HepG2 (cell line): ENCODE data around the gene CHD2. TPM values are rescaled to one million over a fixed set of nuclear protein-coding genes. Genes with fewer than 3 reads are reported as not detected.

ENCODE experiments used
- ATAC-seq: fragments of 200-7000 bp; cut with Tn5 transposase; 3 replicates; pipeline ENCODE4 v1.9.1; 2020; ENCODE audit warnings: mild to moderate bottlenecking, moderate library complexity
- BruUV-seq: library from RNA; stranded (reverse); fragments of 400-500 nt; replicated peaks from 2 replicates; lab custom pipeline; 2021; lab: Mats Ljungman, UMichigan
- CTCF ChIA-PET: fragments of 300-600 bp; formaldehyde crosslinking; extraction: SDS; loops from one replicate; lab custom pipeline; 2021; ENCODE audit warnings: low total read pairs, inconsistent platforms, low intra/inter-chr PET ratio; lab: Yijun Ruan, JAX
- POLR2A ChIA-PET: fragments of 350-600 bp; sonication (Branson Sonifier 250); formaldehyde crosslinking; loops from one replicate; lab custom pipeline; 2020; ENCODE audit warnings: antibody characterized with exemption, inconsistent platforms; lab: Yijun Ruan, JAX
- DNase-seq: peaks from one replicate; pipeline ENCODE4 v3.0.0-alpha.2; 2015; ENCODE audit warnings: low spot score
- FAIRE-seq: peaks from 3 replicates; lab custom pipeline; 2011; peaks lifted over from hg19 to GRCh38; lab: Jason Lieb, UNC
- H2AFZ ChIP-seq: one replicate; pipeline ENCODE4 v1.6.1; 2011; ENCODE audit warnings: low read length, inconsistent platforms
- H3K27ac ChIP-seq: fragments of 300-600 bp; 3 replicates; pipeline ENCODE4 v1.8.0; 2011; ENCODE audit warnings: mixed run types, mild to moderate bottlenecking, mixed read lengths, low read length, inconsistent platforms; ENCODE audit not compliant: insufficient read depth; ENCODE audit errors: extremely low read length
- H3K27me3 ChIP-seq, 2 experiments: fragments of 200-600 bp in 1 of 2; 2 replicates in 1 of 2; 3 replicates in 1 of 2; pipeline versions ENCODE4 v1.6.0 to v1.8.0; 2011; ENCODE audit warnings: low read length in 2 of 2, mild to moderate bottlenecking in 2 of 2, moderate library complexity in 2 of 2, inconsistent platforms in 1 of 2; ENCODE audit not compliant: insufficient read depth in 2 of 2, control insufficient read depth in 1 of 2
- H3K36me3 ChIP-seq, 2 experiments: fragments of 200-600 bp in 1 of 2; replicated peaks in 1 of 2; 2 replicates in 1 of 2; 3 replicates in 1 of 2; pipeline versions ENCODE4 v1.5.1 to v1.8.0; 2011; ENCODE audit warnings: low read length in 2 of 2, inconsistent platforms in 1 of 2; ENCODE audit not compliant: insufficient read depth in 2 of 2, control insufficient read depth in 1 of 2
- H3K4me1 ChIP-seq: 2 replicates; pipeline ENCODE4 v1.5.1; 2012; ENCODE audit warnings: low read length, inconsistent platforms; ENCODE audit not compliant: insufficient read depth
- H3K4me2 ChIP-seq: 2 replicates; pipeline ENCODE4 v1.6.0; 2011; ENCODE audit warnings: low read depth, low read length, inconsistent platforms
- H3K4me3 ChIP-seq, 3 experiments: fragments of 200-600 bp in 1 of 3; sonication (generic), shearing (Covaris generic) in 1 of 3; replicated peaks in 1 of 3; 2 replicates each; pipeline ENCODE4 v1.5.1; 2011 to 2016; ENCODE audit warnings: low read length in 3 of 3, inconsistent platforms in 2 of 3, low read depth in 2 of 3, mild to moderate bottlenecking in 2 of 3, control low read depth in 1 of 3, mixed read lengths in 1 of 3; ENCODE audit not compliant: insufficient read depth in 1 of 3
- H3K79me2 ChIP-seq: one replicate; pipeline ENCODE4 v1.6.1; 2011; ENCODE audit warnings: low read length, inconsistent platforms; ENCODE audit not compliant: insufficient read depth
- H3K9ac ChIP-seq: 2 replicates; pipeline ENCODE4 v1.6.0; 2011; ENCODE audit warnings: mild to moderate bottlenecking, low read depth, low read length, inconsistent platforms; ENCODE audit not compliant: insufficient read depth
- H3K9me3 ChIP-seq: 2 replicates; pipeline ENCODE4 v1.5.1; 2012; ENCODE audit warnings: mild to moderate bottlenecking, low read length
- H4K20me1 ChIP-seq: 2 replicates; pipeline ENCODE4 v1.6.0; 2011; ENCODE audit warnings: inconsistent platforms, mild to moderate bottlenecking, low read length, moderate library complexity; ENCODE audit not compliant: insufficient read depth
- AGO2 ChIP-seq: fragments of 200-400 bp; formaldehyde crosslinking; optimal IDR thresholded peaks from 2 replicates; pipeline ENCODE3; 2017; ENCODE audit warnings: mild to moderate bottlenecking, low read depth, low read length, moderate library complexity
- ARID3A ChIP-seq: IDR thresholded peaks from 2 replicates; pipeline ENCODE4 v1.6.1; 2012; ENCODE audit warnings: low read depth, low read length, improper control_type of control experiment
- CEBPB ChIP-seq: IDR thresholded peaks from 2 replicates; pipeline ENCODE4 v1.6.1; 2011; ENCODE audit warnings: low read depth, low read length, improper control_type of control experiment, borderline replicate concordance
- GPN1 ChIP-seq: sonication (generic); formaldehyde crosslinking; IDR thresholded peaks from 2 replicates; pipeline ENCODE4 v1.5.1; 2020; ENCODE audit warnings: missing genetic modification reagents, borderline replicate concordance
- MIXL1 ChIP-seq: IDR thresholded peaks from 2 replicates; pipeline ENCODE4 v1.6.1; 2016
- NPAS2 ChIP-seq: sonication (generic); formaldehyde crosslinking; IDR thresholded peaks from 2 replicates; pipeline ENCODE4 v1.8.0; 2022; ENCODE audit warnings: mild to moderate bottlenecking, missing genetic modification reagents, borderline replicate concordance
- POLR2A ChIP-seq, 2 experiments: IDR thresholded peaks; 2 replicates each; pipeline ENCODE4 v1.6.1; 2011; ENCODE audit warnings: low read depth in 2 of 2, low read length in 2 of 2, mild to moderate bottlenecking in 1 of 2, moderate library complexity in 1 of 2; ENCODE audit not compliant: insufficient read depth in 1 of 2
- POLR2AphosphoS2 ChIP-seq: IDR thresholded peaks from 2 replicates; pipeline ENCODE4 v1.6.1; 2011; ENCODE audit warnings: low read depth, low read length, improper control_type of control experiment
- RBM22 ChIP-seq: fragments of 200-400 bp; formaldehyde crosslinking; optimal IDR thresholded peaks from 2 replicates; pipeline ENCODE3; 2017; ENCODE audit warnings: mild to moderate bottlenecking, low read length, moderate library complexity
- WGBS: methylation state at CpG from one replicate; pipeline ENCODE4 v1.1.6; 2017; ENCODE audit warnings: low lambda C conversion rate; 5-methylcytosine and 5-hydroxymethylcytosine counted together
- in situ Hi-C: cut with HindIII; loops from 2 replicates; pipeline ENCODE4 v1.10.0; 2017; ENCODE audit warnings: low pct_unique_long_range_greater_than_20kb; ENCODE audit not compliant: extremely low pct_ligation_motif_present
- intact Hi-C: fragments of 100-400 bp; cut with micrococcal nuclease; formaldehyde crosslinking; loops from one replicate; pipeline ENCODE4 v1.10.0; 2022; ENCODE audit not compliant: unreplicated experiment
- polyA plus RNA-seq, 8 experiments: library from polyadenylated mRNA; depleted of rRNA in 3 of 8; stranded (reverse) in 7 of 8; unstranded in 1 of 8; fragments of >200 nt; fragmentation: Illumina TruSeq in 4 of 8; extraction: Trizol in 4 of 8; gene quantifications; 2 replicates each; pipeline versions ENCODE4 v1.2.1 to v1.2.3, GENCODE V29; 2011 to 2016; ENCODE audit warnings: low read depth in 4 of 8, missing spikeins in 1 of 8, mixed read lengths in 1 of 8; ENCODE audit not compliant: insufficient read depth in 1 of 8
- total RNA-seq, 5 experiments: library from RNA; depleted of rRNA; stranded (reverse); fragments of >200 nt; fragmentation: Illumina TruSeq; extraction: Trizol; gene quantifications; 2 replicates each; pipeline ENCODE4 v1.2.3, GENCODE V29; 2016; ENCODE audit warnings: low read depth in 1 of 5
- TF ChIP-seq, protein P1 (sequence below): sonication (generic); formaldehyde crosslinking; IDR thresholded peaks from 2 replicates; pipeline ENCODE4 v1.5.1; 2020; ENCODE audit warnings: mild to moderate bottlenecking, missing genetic modification reagents, moderate library complexity
- TF ChIP-seq, protein P2 (sequence below), 2 experiments: fragments of 450-650 bp in 1 of 2; sonication (generic) in 1 of 2; formaldehyde crosslinking; IDR thresholded peaks; 2 replicates each; pipeline versions ENCODE4 v1.5.0 to v1.8.0; 2020 to 2022; ENCODE audit warnings: mild to moderate bottlenecking in 1 of 2, missing genetic modification reagents in 1 of 2

Gene CHD2
- total and polyA plus RNA-seq, 2 of the 13 experiments (the other 11 are each of a cell fraction or from before 2014, with no cell fraction given), result 54.0 to 54.1 TPM

DNA sequence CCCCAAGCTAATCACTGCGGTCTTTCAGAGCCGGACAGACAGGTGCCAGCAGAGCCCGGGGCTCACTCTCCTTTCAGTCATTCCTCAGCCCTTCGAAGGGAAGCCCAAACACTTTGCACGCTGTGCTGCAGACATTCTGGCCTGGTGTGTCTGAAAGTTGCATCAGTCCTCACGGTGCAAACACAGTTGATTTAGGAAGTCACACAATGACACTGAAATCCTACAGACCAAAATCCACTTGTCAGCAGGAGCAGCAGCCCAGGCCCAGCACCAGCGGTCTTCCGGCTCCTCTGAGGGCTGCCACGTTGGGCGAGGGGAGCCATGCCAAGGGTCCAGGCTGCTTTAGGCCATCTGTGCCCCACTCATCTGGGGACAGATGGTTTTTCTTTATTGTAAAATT lies 127.3 kb downstream of the CHD2 start:
- no peak overlapping the region for H2AFZ ChIP-seq
- peaks cover 22 to 45% of the 10 kb centered on the region in 2 experiments; a peak in 4 of 5 replicates for H3K36me3 ChIP-seq
- H3K9ac ChIP-seq, result no peak overlapping the region
- POLR2A ChIA-PET, result no interaction called here
- H3K4me2 ChIP-seq, result no peak overlapping the region
- FAIRE-seq, result no peak
- intact Hi-C loops, result no loop called here
- CTCF ChIA-PET, result no interaction called here
- 96% methylated on average over 8 of the region's 10 CpGs for WGBS
- H3K4me3 ChIP-seq, result no peak overlapping the region
- no TSS peak for BruUV-seq
- TF ChIP-seq CEBPB (peak; percentile 20; the same call in 1 of the 2 replicates), MIXL1 (CRISPR knock-in tag) (no peak), POLR2AphosphoS2 (peak; percentile 68; the same call in 1 of the 2 replicates), NPAS2 (CRISPR knock-in tag) (no peak), AGO2 (peak; percentile 53), ARID3A (no peak), POLR2A (IDR thresholded peaks at IDR 0.05; ENCODE audit: insufficient read depth in 1 of 2, low read depth in 2 of 2, low read length in 2 of 2) (0 out of 4 replicates have a peak, but pooled peaks of 1 of the 2 experiments have one; percentile 36), RBM22 (peak; percentile 97), GPN1 (CRISPR knock-in tag) (no peak)
- TF ChIP-seq, protein P1, sequence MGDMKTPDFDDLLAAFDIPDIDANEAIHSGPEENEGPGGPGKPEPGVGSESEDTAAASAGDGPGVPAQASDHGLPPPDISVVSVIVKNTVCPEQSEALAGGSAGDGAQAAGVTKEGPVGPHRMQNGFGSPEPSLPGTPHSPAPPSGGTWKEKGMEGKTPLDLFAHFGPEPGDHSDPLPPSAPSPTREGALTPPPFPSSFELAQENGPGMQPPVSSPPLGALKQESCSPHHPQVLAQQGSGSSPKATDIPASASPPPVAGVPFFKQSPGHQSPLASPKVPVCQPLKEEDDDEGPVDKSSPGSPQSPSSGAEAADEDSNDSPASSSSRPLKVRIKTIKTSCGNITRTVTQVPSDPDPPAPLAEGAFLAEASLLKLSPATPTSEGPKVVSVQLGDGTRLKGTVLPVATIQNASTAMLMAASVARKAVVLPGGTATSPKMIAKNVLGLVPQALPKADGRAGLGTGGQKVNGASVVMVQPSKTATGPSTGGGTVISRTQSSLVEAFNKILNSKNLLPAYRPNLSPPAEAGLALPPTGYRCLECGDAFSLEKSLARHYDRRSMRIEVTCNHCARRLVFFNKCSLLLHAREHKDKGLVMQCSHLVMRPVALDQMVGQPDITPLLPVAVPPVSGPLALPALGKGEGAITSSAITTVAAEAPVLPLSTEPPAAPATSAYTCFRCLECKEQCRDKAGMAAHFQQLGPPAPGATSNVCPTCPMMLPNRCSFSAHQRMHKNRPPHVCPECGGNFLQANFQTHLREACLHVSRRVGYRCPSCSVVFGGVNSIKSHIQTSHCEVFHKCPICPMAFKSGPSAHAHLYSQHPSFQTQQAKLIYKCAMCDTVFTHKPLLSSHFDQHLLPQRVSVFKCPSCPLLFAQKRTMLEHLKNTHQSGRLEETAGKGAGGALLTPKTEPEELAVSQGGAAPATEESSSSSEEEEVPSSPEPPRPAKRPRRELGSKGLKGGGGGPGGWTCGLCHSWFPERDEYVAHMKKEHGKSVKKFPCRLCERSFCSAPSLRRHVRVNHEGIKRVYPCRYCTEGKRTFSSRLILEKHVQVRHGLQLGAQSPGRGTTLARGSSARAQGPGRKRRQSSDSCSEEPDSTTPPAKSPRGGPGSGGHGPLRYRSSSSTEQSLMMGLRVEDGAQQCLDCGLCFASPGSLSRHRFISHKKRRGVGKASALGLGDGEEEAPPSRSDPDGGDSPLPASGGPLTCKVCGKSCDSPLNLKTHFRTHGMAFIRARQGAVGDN, result no peak
- TF ChIP-seq, protein P2, sequence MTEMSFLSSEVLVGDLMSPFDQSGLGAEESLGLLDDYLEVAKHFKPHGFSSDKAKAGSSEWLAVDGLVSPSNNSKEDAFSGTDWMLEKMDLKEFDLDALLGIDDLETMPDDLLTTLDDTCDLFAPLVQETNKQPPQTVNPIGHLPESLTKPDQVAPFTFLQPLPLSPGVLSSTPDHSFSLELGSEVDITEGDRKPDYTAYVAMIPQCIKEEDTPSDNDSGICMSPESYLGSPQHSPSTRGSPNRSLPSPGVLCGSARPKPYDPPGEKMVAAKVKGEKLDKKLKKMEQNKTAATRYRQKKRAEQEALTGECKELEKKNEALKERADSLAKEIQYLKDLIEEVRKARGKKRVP (CRISPR knock-in tag; IDR thresholded peaks at IDR 0.05), result peak in 1 of 2 experiments; percentile 80; a peak in 2 of 4 replicates
- peaks cover under 1% of the 10 kb centered on the region for H3K79me2 ChIP-seq
- in situ Hi-C loops, result no loop called here
- H3K9me3 ChIP-seq, result no peaks in the 10 kb centered on the region
- no peak for ATAC-seq
- peaks cover 26% of the 10 kb centered on the region for H4K20me1 ChIP-seq
- peaks cover 19% of the 10 kb centered on the region for H3K4me1 ChIP-seq
- H3K27me3 ChIP-seq, result 0 out of 5 replicates have a peak, but pooled peaks cover 0 to 5% of the 10 kb centered on the region in 2 experiments
- no peak for DNase-seq
- H3K27ac ChIP-seq, result no peak overlapping the region
